Smooth muscle cell of the umbilical artery (primary cell): Measurements from ENCODE around the gene BBS1. TPM values are rescaled to one million over a fixed set of nuclear protein-coding genes. Genes with fewer than 3 reads are reported as not detected.

ENCODE experiments used
- total RNA-seq: library from RNA; depleted of rRNA; stranded (reverse); fragments of >200 nt; gene quantifications from 2 replicates; pipeline ENCODE4 v1.2.3, GENCODE V29; 2014

Gene BBS1
- 34.4 and 38.2 TPM in 2 replicates for total RNA-seq

DNA sequence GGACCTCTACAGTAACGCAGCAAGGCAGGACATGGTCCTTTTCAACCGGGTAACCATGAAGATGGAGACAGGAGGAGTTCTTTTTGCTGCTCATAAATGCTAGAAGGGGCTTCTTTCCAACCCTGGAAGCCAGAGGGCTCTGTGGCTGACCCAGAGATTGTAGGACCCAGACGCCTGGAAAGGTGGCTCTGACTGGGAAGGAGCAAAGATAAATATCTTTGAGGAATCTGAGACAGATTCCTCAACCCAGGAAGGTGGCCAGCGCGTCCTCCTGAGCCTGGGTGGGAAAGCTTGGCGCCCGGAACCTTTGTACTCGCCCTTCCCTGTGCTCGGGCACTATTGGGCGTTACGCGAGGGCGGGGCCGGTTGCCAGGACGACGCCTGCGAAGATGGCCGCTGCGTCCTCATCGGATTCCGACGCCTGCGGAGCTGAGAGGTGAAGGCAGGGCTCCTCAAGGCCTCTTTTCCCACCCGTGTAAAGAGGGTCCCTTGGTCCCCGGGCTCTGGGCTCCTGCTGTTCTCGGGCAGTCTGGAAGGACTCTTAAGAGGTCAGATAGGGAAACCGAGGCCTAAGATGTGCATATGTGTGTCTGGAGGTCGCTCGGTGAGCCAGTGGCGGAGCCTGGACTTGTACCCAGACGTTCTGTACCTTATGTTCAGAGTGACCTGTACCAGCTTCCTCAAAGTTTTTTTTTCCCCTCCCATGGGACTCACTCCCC lies at the start of gene BBS1:
TSS of gene BBS1 (plus strand) at position 365 of the 719 bp plus-strand sequence. CDS start at position 390, 25 bp downstream.

DNA sequence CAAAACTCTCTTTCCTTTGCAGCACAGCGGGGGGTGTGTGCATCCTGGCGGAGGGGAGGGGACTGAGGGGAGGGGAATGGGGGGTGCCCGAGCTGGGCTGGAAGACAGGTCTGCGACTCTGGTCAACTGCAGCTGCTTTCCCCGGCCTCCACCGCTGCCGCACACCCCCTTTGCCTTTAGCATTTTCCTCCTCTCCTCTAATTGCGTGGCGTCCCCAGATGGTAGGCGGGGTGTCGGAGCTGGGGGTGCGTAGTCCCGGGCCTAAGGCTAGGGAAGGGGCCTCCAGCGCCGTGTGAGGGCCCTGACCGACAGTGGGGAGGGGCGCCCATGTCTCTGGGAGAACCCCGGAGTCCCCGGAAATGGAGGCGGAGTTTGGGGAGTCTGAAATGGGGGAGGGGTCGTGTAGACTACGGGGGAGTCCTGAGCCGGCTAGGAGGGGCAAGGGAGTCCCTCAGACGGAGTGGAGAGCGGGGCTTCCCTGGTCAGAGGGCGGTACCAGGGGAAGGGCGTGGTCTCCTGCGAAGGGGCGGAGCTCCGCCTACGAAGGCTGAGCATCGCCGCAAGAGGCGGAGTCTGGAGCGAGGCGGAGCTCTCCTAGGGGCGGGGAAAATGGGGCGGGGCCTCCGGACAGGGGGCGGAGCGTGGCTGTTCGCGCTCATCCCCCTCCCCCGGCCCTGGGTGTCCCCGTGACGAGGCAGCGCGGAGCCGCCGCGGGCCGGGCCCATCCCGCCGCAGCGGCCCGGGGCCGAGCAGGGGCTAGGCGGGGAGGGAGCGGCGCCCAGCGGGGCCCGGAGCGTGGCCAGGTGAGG lies 44.0 kb upstream of the BBS1 start, which contains the start of gene PELI3:
TSS of gene PELI3 (plus strand) at position 681 of the 809 bp plus-strand sequence. CDS start 1,224 bp downstream, outside the sequence.

DNA sequence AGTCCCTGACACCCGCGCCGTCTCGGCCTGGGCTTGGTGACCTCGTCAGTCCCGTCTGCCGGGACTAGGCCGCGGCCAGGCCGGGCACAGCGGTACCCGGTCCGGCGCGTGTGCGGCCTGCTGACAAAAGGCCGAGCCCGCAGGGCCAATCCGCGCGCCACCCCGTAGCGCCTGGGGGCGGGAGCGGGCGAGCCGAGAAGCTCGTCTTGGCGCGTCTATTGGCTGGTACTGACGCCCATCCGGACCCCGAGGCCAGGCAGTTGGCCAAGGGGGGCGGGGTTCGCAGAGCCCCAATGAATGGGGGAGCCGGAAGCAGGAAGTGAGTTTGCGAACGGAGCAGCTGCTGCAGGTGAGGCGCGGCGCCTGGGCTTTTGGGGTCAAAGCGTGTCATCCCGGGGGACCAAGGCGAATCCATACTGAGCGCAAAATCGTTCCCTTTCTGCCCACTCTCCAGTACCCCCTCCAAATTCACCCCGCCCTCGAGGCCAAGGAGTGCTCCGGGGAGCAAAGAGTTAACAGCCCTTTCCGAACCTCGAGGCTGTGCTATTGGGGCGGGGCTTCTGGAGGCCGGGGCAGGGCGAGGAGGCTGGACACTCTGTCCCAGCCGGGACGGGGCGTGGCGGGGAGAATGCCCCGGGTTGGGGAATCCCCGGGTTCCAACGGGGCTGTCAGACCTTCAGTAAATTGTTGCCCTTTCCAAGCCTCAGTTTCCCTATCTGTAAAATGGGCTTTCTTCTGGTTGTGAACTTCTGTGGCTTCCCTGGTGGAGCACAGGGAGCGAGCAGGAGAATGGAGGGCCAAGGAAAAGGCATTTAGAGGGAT lies 30.1 kb upstream of the BBS1 start, which contains the start of gene DPP3:
TSS of gene DPP3 (plus strand) at position 318 of the 822 bp plus-strand sequence. CDS start 1,767 bp downstream, outside the sequence.

DNA sequence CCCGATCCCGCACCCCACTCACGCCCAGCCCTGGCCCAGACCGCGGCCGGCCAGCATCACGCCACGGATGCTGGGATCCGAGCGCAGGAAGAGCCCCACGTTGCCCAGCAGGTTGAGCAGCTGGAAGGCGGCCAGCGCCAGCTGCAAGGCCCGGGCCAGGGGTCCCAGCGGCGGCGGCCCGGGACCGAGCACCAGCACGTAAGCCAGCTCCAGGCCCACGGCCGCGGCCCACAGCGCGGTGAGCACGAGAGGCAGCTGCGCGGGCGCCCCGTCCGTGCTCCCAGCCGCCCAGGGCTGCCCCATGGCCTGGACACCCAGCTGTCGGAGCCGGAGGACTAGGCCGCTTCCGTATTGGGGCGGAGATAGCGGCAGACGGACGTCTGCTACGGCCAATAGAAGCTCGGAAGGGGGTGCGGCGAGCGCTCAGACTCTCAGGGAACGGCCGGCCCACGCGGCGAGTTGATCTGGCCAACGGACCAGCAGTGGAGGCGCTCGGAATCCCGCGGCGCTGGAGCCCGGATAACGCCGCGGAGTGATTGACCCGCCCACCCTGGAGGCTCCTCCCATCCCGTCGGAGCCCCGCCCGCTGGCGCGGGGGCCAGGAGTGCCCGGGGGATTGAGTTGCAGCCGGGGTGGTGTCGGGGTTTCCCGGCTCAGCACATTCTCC lies 35.4 kb downstream of the BBS1 start, which contains the start of gene ZDHHC24:
TSS of gene ZDHHC24 (minus strand) at position 348 of the 667 bp plus-strand sequence. CDS start at position 303, 45 bp downstream.

DNA sequence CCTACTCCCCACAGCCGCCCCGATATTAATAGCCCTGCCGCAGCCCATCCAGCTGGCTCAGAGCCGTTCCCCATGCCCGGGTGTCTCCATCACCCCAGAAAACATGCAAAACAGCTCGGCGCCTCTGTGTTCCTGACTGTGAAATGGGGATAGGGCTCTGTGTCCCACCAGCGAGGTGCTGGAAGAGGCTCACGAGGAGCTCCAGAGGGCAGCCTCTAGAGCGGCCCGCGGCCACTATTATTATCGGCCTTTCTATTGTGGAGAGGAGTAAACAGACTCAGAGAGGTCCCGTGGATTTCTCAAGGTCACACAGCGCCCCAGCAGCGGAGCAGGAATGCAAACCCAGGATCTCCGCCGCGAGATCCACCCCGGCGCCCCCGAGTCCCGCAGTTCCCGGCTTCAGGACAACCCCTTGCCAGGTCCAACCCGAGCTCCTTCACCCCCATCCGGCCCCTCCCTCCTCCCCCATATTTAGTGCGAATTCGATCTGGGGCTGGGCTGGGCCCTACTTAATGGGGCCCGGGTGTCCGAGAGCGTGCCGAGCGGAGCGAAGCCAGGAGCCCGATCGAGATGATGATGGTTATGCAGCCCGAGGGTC lies 36.0 kb downstream of the BBS1 start, which contains the start of gene ACTN3:
TSS of gene ACTN3 (plus strand) at position 536 of the 598 bp plus-strand sequence. CDS start at position 571, 35 bp downstream.

DNA sequence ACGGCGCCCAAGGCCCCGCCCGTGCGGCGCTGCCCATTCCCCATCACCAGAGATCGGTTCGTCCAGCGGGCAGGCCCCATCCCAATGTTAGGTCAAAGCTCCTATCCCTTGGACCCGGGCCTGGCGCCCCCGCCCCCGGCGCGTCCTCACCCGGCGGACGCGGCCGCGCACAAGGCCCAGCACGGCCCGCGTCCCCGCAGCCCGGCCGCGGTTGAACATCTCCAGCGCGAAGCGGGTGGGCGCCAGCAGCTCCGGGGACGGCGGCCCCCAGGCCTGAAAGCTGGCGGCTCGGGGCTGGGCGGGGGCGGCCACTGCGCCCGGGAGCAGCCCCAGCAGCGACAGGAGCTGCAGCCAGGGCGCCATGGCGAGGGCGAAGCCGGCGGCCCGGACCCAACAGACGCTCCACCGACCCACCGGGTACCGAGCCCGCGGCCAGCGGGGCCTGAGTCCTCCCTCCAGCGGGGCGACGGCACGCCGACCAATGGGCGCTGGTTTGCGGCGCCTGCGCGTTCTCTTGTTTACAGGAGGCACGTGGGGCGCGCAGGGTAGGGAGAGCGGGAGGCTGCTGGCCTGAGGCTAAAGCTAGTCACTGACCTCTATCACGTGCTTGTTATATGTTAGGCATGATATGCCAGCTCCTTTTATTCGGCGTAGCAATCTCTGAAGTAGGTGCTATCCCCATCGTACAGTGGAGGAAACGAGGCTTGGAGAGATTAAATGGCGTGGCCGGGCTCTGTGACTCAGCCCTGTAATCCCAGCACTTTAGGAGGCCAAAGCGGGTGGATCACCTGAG lies 57.9 kb downstream of the BBS1 start, which contains the start of gene CTSF:
TSS of gene CTSF (minus strand) at position 483 of the 793 bp plus-strand sequence. CDS start at position 363, 120 bp downstream.

Other genes starting within 250 kb of the BBS1 start
- 60.3 and 122 TPM in 2 replicates for gene RAB1B, start 242.0 kb upstream of the BBS1 start, total RNA-seq
- 0.37 TPM in 1 of 2 replicates, not detected in the other for gene CNIH2, start 232.5 kb upstream of the BBS1 start, total RNA-seq
- gene YIF1A, start 221.5 kb upstream of the BBS1 start, total RNA-seq: 152 and 209 TPM in 2 replicates
- under 0.01 and 0.42 TPM in 2 replicates for gene TMEM151A, start 218.7 kb upstream of the BBS1 start, total RNA-seq
- gene CD248, start 193.6 kb upstream of the BBS1 start, total RNA-seq: 52.9 and 81.7 TPM in 2 replicates
- gene RIN1, start 174.2 kb upstream of the BBS1 start, total RNA-seq: 8.3 and 19.2 TPM in 2 replicates
- 35.9 and 38.6 TPM in 2 replicates for gene BRMS1, start 165.5 kb upstream of the BBS1 start, total RNA-seq
- gene B4GAT1, start 163.0 kb upstream of the BBS1 start, total RNA-seq: 44.0 and 95.6 TPM in 2 replicates
- gene SLC29A2, start 138.9 kb upstream of the BBS1 start, total RNA-seq: 0.30 and 0.97 TPM in 2 replicates
- not detected in 2 replicates for gene NPAS4, start 89.6 kb upstream of the BBS1 start, total RNA-seq
- 24.6 and 34.3 TPM in 2 replicates for gene MRPL11, start 71.8 kb upstream of the BBS1 start, total RNA-seq
- gene PELI3, start 43.7 kb upstream of the BBS1 start, total RNA-seq: 8.6 and 13.4 TPM in 2 replicates
- gene DPP3, start 30.2 kb upstream of the BBS1 start, total RNA-seq: 43.1 and 63.9 TPM in 2 replicates
- 15.7 and 16.1 TPM in 2 replicates for gene ZDHHC24, start 35.4 kb downstream of the BBS1 start, total RNA-seq
- under 0.01 and 0.09 TPM in 2 replicates for gene ACTN3, start 36.3 kb downstream of the BBS1 start, total RNA-seq
- gene CTSF, start 58.0 kb downstream of the BBS1 start, total RNA-seq: 13.8 and 27.0 TPM in 2 replicates
- gene CCDC87, start 82.4 kb downstream of the BBS1 start, total RNA-seq: 0.32 and 0.89 TPM in 2 replicates
- 30.9 and 41.6 TPM in 2 replicates for gene CCS, start 82.5 kb downstream of the BBS1 start, total RNA-seq
- 25.2 and 43.8 TPM in 2 replicates for gene RBM14, start 106.0 kb downstream of the BBS1 start, total RNA-seq
- gene RBM4, start 128.1 kb downstream of the BBS1 start, total RNA-seq: 92.7 and 93.8 TPM in 2 replicates
- gene RBM4B, start 167.3 kb downstream of the BBS1 start, total RNA-seq: 26.4 and 33.6 TPM in 2 replicates
- 4.2 and 5.7 TPM in 2 replicates for gene SPTBN2, start 218.6 kb downstream of the BBS1 start, total RNA-seq